Epithelial cell of esophagus (primary cell): Measurements from ENCODE around the gene OCEL1.
A peak's percentile ranks its signal among the peaks of the same experiment; 100 is the strongest.

ENCODE experiments used
- DNase-seq: peaks from one replicate; pipeline ENCODE4 v3.0.0; 2010; ENCODE audit warnings: low read depth
- H3K4me3 ChIP-seq: 2 replicates; pipeline ENCODE4 v1.5.1; 2011; ENCODE audit warnings: mild to moderate bottlenecking, low read length, control low read depth
- TF ChIP-seq, protein P1 (sequence below): IDR thresholded peaks from 2 replicates; pipeline ENCODE4 v1.5.1; 2011; ENCODE audit warnings: low read depth, mild to moderate bottlenecking, low read length, control low read depth, inconsistent platforms; ENCODE audit not compliant: insufficient read depth; ENCODE audit errors: missing control alignments

Gene OCEL1, protein sequence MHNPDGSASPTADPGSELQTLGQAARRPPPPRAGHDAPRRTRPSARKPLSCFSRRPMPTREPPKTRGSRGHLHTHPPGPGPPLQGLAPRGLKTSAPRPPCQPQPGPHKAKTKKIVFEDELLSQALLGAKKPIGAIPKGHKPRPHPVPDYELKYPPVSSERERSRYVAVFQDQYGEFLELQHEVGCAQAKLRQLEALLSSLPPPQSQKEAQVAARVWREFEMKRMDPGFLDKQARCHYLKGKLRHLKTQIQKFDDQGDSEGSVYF

DNA sequence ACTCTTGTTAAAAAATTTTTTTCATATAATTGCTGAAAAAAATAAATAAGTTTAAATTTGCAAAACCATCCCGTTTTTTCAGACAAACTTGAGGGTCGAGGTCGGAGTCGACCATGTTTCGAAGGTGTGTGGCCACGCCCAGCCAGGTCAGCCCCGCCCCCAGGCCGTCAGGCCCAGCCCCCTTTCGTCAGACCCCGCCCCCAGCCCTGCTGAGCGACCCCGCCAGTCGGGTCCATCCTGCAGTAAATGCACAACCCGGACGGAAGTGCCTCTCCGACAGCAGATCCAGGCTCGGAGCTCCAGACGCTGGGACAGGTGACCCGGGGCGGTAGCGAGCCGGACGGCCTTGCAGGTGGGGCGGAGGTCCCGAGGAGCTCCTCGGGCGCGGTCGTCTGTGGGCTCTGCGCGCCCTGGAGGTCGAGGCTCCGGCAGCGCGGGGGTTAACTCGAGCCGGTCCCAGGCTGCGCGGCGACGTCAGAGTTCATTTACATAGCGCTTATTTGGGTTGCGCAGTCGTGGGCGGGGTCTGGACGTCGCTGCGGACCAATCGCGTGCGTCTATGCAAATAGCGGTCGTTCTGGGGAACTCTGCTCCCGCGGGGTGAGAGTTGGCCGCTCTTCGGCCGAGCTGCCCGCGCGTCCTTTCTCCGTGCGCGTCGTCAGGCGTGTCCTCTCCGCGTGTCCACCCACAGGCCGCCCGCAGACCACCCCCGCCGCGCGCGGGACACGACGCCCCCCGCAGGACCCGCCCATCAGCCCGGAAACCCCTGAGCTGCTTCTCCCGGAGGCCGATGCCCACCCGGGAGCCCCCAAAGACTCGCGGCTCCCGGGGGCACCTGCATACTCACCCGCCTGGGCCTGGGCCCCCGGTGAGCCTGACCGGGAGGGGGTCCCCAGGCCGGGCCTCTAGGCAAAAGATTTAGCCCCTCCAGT lies at the start of gene OCEL1:
OCEL1 (plus strand) TSS at position 225 of the 932 bp plus-strand sequence; CDS start at position 247, 22 bp downstream.
- TF ChIP-seq, protein P1, sequence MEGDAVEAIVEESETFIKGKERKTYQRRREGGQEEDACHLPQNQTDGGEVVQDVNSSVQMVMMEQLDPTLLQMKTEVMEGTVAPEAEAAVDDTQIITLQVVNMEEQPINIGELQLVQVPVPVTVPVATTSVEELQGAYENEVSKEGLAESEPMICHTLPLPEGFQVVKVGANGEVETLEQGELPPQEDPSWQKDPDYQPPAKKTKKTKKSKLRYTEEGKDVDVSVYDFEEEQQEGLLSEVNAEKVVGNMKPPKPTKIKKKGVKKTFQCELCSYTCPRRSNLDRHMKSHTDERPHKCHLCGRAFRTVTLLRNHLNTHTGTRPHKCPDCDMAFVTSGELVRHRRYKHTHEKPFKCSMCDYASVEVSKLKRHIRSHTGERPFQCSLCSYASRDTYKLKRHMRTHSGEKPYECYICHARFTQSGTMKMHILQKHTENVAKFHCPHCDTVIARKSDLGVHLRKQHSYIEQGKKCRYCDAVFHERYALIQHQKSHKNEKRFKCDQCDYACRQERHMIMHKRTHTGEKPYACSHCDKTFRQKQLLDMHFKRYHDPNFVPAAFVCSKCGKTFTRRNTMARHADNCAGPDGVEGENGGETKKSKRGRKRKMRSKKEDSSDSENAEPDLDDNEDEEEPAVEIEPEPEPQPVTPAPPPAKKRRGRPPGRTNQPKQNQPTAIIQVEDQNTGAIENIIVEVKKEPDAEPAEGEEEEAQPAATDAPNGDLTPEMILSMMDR, result no peak
- H3K4me3 ChIP-seq, result peak within 1 kb of the TSS; percentile 75
- DNase-seq, result peak; percentile 98

DNA sequence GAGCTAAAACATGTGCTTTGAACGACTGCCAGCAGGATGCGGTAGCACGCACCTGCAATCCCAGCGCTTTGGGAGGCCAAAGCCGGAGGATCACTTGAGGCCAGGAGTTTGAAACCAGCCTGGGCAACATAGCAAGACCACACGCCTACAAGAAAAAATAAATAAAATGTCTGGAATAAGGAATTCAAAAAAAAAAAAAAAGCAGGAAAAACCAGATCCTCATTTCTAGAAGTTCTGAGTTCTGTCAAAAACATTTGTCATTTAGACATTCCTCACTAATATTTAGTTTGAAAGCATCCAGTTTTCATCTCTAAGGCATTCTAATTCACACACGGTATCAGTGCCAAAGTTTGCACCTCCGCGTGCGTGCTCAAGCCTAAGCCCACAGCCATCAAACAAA lies 47.7 kb upstream of the OCEL1 start:
- TF ChIP-seq, protein P1, result no peak
- H3K4me3 ChIP-seq, result no peak overlapping the region
- no peak for DNase-seq

DNA sequence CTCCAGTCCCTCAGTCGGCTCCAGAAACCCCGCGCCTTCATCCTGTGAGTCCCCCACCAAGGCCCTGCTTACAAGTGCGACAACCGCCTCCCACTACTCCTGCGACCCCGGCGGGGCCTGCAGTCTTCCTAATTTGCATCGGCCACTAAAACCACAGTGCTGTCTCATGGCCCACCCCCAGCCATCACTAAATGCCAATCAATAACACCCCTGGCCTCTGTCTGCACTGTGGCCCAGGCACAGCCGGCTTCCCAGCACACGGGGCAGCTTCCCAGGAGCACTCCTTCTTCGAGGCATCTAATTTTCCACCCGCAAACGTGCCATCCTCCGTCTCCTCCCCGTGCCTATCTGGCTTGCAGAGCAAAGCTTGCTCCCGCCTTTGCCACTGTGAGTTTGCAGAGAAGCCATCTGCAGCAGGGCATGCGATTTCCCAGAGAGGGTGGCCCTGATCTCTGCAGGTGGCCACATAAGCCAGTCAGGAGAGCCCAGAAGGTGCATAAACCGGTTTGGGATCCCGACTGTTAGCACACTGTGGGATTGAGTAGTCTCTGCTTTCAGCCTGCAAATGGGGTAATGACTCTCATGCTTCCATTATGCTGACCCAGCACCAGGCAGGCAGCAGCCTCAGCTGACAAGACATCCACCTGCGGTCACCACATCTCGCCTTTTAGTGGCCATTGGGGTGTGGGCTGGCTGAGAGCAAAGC lies 44.9 kb upstream of the OCEL1 start:
- no peak overlapping the region for H3K4me3 ChIP-seq
- TF ChIP-seq, protein P1, result no peak
- DNase-seq, result no peak

DNA sequence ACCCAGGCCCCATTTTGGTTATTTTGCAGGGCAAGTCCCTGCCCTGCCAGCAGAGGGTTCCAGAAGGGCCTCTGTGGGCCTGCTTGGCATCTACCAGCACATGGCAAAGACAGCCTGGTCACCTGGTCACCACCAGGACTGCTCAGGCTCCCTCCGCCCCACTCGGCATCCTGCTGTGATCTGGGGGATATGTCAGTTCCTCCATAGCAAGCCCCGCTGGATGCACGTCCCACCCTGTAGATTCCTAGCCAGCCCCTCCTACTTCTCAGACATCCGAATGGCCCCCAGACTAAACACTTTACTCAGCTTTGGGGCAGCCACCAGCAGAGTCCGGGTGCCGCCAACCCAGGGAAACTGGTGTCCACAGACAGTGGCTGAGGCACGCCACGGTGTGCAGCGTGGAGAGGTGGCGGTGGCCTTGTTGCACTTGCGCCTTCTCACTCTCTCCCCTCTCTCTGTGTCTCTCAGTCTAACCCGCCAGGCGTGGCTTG lies 42.7 kb upstream of the OCEL1 start:
- TF ChIP-seq, protein P1, result no peak
- H3K4me3 ChIP-seq, result no peak overlapping the region
- DNase-seq, result no peak

DNA sequence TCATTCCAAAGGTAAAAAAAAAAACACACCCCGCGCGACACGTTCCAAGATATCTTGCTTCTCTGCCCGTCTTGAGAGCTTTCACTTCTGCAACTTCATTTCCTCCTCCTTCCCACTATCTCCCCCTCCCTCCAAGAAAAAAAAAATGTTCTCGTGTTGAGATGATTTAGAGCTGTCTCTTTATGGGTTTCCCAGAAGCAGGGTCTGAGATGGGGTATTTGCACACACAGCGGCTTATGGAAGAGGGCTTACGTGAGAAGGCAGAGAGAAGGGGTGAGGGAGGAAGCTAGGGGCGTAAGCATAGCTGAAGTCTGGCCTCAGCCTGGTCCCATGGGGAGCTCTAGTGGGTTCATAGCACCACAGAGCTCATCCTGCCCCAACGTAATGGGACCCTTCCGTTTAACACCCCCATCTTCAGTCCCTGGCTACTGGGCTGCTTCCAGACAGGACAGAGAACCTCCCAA lies 42.1 kb upstream of the OCEL1 start:
- DNase-seq, result no peak
- no peak overlapping the region for H3K4me3 ChIP-seq
- TF ChIP-seq, protein P1, result no peak

DNA sequence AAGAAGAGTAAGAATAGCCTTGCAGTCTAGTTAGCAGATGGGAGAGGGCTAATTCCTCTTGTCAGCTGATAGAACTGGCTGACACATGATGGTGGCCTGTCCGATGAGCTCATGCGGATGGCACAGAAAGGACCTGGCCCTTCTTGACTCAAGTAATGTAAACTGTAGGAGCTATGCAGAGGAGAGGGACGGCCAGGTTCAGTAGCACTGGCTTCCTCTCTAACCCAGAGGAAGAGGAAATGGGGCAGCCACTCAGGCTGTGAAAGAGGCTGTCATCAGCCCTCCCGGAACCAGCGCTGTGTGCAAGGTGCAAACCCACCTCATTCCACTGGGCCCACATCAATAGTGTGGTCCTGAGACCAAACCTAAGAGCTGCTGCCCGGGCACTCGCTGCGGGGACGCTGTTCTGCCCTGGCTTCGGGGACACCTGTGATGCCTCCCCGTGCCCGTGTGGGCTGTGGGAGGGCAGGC lies 41.6 kb upstream of the OCEL1 start:
- TF ChIP-seq, protein P1, result no peak

More for the DNA sequence above, 41.6 kb upstream of the OCEL1 start:
- DNase-seq, result no peak
- H3K4me3 ChIP-seq, result no peak overlapping the region
